Activated B cell treated with CpG ODN at 0.5 μM for 24 hours (primary cell): ENCODE measurements around the gene SCLY. TPM values are rescaled to one million over a fixed set of nuclear protein-coding genes. Genes with fewer than 3 reads are reported as not detected.

ENCODE experiments used
- ATAC-seq: fragments of 200-7000 bp; cut with Tn5 transposase; one replicate; pipeline ENCODE4 v1.10.0; 2021; ENCODE audit warnings: low read depth, mild to moderate bottlenecking, moderate library complexity
- CTCF ChIA-PET: fragments of 350-600 bp; sonication (Branson Sonifier 250); formaldehyde crosslinking; loops from one replicate; lab custom pipeline; 2021; ENCODE audit warnings: antibody characterized with exemption; lab: Charles Lee
- POLR2A ChIA-PET: fragments of 350-600 bp; sonication (Branson Sonifier 250); formaldehyde crosslinking; loops from one replicate; lab custom pipeline; 2021; ENCODE audit warnings: antibody characterized with exemption; lab: Charles Lee
- DNase-seq: peaks from one replicate; pipeline ENCODE4 v3.0.0; 2022
- H3K27ac Mint-ChIP-seq: one replicate; pipeline ENCODE4 v1.8.0; 2020; ENCODE audit warnings: mixed read lengths
- H3K27me3 Mint-ChIP-seq: one replicate; pipeline ENCODE4 v1.8.0; 2021; ENCODE audit warnings: mixed read lengths
- H3K36me3 Mint-ChIP-seq: one replicate; pipeline ENCODE4 v1.8.0; 2021; ENCODE audit warnings: low read depth, mixed read lengths
- H3K4me1 Mint-ChIP-seq: one replicate; pipeline ENCODE4 v1.8.0; 2021; ENCODE audit warnings: mixed read lengths
- H3K4me3 Mint-ChIP-seq: one replicate; pipeline ENCODE4 v1.8.0; 2020; ENCODE audit warnings: mild to moderate bottlenecking, mixed read lengths
- H3K9me3 Mint-ChIP-seq: one replicate; pipeline ENCODE4 v1.8.0; 2020; ENCODE audit warnings: mixed read lengths
- CTCF ChIP-seq: fragments of 200-600 bp; IDR thresholded peaks from one replicate; pipeline ENCODE4 v1.8.0; 2022; ENCODE audit warnings: antibody characterized with exemption, mild to moderate bottlenecking
- intact Hi-C: fragments of 100-400 bp; cut with micrococcal nuclease; formaldehyde crosslinking; loops from one replicate; pipeline ENCODE4 v1.15.1; 2024
- total RNA-seq: library from RNA; stranded (reverse); gene quantifications from 2 replicates; pipeline ENCODE4 v1.2.3, GENCODE V29; 2022

Gene SCLY
- total RNA-seq, 1 donor from 2014 or later: 26.9 TPM

- ATAC-seq: no peak
- no peak for TF ChIP-seq CTCF
- H3K27ac Mint-ChIP-seq: no peak overlapping the region
These were observed 69.4 kb downstream of the SCLY start for GRCh38 chr2:238130111-238130695.

GRCh38 chr2:238130696-238131628 lies 70.2 kb downstream of the SCLY start:
- DNase-seq (no peak), ATAC-seq (no peak)
- Mint-ChIP-seq H3K9me3 (no peaks in the 10 kb centered on the region), H3K36me3 (no peaks in the 10 kb centered on the region), H3K4me3 (no peak overlapping the region), H3K4me1 (no peaks in the 10 kb centered on the region), H3K27ac (no peak overlapping the region), H3K27me3 (no peaks in the 10 kb centered on the region)
- POLR2A ChIA-PET: no interaction called here
- CTCF ChIA-PET: no interaction called here
- TF ChIP-seq CTCF: no peak
- intact Hi-C loops: no loop called here

More at GRCh38 chr2:238130111-238130695, 69.4 kb downstream of the SCLY start:
- H3K4me1 Mint-ChIP-seq: no peaks in the 10 kb centered on the region
- H3K9me3 Mint-ChIP-seq: no peaks in the 10 kb centered on the region
- intact Hi-C loops: no loop called here
- CTCF ChIA-PET: no interaction called here
- no peaks in the 10 kb centered on the region for H3K36me3 Mint-ChIP-seq
- no peak for DNase-seq
- H3K27me3 Mint-ChIP-seq: no peaks in the 10 kb centered on the region
- no peak overlapping the region for H3K4me3 Mint-ChIP-seq
- POLR2A ChIA-PET: no interaction called here

DNA sequence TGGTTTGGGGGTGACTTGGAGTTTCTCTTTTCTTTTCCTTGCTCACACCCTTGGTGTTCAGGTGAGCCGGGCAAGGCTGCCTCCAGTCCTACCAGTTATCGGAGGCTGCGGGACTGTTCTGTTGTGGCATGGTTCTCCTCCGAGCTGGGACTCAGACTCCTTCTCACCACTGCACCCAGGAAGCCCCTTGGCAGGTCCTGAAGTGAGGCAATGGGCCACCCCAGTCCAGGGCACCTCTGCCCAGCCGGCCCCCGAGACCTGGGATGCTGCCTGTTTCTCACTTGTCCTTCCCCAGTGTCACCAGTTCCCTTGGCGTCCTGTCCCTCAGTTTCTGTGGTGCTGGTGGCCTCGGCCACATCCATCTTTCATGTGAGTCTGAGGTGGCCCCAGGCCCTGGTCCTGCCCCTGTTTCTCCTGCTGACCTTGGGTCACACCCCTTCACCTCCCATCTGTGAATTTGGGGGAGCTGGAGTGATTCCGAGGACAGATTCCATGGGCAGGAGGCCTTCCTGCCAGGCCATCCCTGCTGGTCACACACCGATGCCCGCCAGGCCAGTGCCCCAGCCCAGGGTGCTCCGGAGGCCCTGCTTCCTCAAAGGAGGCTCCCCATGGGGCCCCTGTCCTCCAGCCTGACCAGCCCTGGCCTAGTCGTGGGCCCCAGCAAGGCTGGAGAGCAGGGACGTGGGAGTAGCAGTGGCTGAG lies 71.1 kb downstream of the SCLY start:
- H3K27ac Mint-ChIP-seq: no peak overlapping the region
- H3K9me3 Mint-ChIP-seq: no peaks in the 10 kb centered on the region
- ChIA-PET CTCF (no interaction called here), POLR2A (no interaction called here)
- no peaks in the 10 kb centered on the region for H3K27me3 Mint-ChIP-seq
- H3K36me3 Mint-ChIP-seq: no peaks in the 10 kb centered on the region
- TF ChIP-seq CTCF: no peak
- intact Hi-C loops: no loop called here
- ATAC-seq (no peak), DNase-seq (no peak)
- no peak overlapping the region for H3K4me3 Mint-ChIP-seq
- no peaks in the 10 kb centered on the region for H3K4me1 Mint-ChIP-seq

DNA sequence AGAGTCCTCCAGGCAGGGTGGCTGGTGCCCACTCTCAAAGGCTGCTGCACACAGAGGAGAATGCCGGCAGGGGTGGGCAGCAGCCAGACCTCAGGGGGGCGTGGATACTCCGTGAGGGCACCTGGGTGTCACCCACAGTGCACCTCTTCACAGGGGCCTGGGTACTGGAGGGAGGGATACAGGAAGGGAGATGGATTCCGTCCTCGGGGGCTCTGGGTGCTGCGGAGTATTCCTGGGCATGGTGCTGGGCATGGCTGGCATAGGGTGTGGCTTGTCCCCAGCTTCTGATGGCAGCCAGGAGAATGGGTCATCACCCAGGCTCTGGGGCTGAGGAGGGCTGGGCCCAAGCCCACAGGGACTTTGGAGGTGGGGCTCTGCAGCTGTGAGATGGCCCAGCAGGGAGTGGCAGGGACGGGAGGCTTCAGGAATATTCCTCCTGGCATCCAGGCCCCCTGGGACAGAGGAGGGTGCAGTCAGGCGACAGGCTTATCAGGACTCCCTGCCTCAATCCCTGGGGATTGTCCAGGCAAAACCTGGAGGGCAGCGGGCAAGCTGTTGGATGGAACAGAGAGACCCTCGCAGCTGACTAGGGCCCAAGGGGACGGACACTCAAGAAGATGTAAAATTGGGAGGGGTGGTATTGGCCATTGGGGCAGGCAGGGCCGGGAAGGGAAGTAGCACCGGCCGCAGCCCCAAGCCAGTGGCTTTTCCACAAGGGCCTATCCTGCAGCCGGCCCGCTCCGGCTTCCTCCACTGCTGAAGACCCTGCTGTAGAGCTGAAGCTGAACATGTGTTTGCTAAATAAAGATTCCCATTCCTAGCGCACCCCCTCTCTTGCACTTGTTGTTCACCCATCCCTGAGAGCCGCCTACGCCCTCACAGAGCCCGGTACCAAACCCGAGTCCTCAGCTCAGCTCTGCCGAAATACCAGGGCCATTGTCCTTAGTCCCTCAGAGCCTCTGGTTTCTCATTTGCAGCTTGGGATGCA lies 72.0 kb downstream of the SCLY start:
- CTCF ChIA-PET: no interaction called here
- intact Hi-C loops: no loop called here
- Mint-ChIP-seq H3K4me1 (no peaks in the 10 kb centered on the region), H3K36me3 (no peaks in the 10 kb centered on the region), H3K27ac (no peak overlapping the region), H3K4me3 (no peak overlapping the region), H3K9me3 (no peaks in the 10 kb centered on the region), H3K27me3 (no peaks in the 10 kb centered on the region)
- DNase-seq (no peak), ATAC-seq (no peak)
- TF ChIP-seq CTCF: no peak
- POLR2A ChIA-PET: no interaction called here
